ENCODE measurements around the gene TBPL2. TPM values are rescaled to one million over a fixed set of nuclear protein-coding genes. Genes with fewer than 3 reads are reported as not detected.
"Not testable (repeated sequence)": the region's sequence is repeated elsewhere in the genome, so short reads cannot be mapped to it uniquely, and the experiment has no call there.

TBPL2 gene
- total RNA-seq (2014; rRNA removed; shearing (Covaris generic); ENCODE audit: low replicate concordance) = not detected in 2 replicates

DNA sequence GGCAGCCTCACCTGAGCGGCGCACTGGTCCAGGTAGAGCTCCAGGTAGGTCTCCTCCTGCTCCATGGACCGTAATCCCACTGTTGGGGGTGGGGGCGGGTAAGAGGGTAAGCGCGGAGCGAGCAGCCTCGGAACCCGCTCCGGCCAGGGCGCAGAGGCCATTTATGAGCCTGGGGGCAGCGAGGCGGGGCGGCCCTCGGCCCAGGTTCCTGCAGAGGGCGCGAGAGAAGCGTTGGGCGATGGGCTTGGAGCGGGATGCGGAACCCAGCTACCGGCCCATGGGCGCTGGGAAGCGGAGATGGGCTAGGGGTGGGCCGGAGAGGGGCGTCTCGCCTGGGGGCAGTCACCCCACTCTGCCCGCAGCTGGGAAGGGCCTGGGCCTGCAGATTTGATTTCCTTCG, at the start of gene TBPL2:
Gene TBPL2, minus strand, starts transcription at position 232 of the 400 bp plus-strand sequence. Its CDS starts 167 bp downstream, at position 65.
- H3K27me3 ChIP-seq = no peaks in the 10 kb centered on the region
- DNase-seq = no peak
- no peaks in the 10 kb centered on the region for H3K9me3 ChIP-seq
- no peaks in the 10 kb centered on the region for H3K36me3 ChIP-seq
- H3K4me3 ChIP-seq = no peak within 1 kb of the TSS

DNA sequence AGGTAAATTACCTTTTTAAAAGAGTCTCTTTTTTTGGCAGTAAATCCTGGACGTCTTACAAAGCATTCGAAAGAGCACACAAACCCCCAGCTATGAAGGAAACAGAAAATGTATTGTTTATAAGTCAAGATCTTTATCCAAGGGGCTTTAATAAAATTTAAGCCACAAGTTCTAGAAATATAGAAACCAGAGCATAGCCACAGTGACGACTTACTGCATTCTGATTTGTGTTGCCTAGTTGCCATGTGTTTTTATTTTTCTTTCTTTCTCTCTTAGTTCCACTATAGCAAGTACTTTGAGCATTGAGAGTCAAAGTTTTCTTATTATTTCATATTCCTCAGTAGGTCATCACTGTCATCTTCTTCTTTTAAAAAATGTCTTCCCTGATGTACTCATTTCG, 47.8 kb upstream of the TBPL2 start:
- no peaks in the 10 kb centered on the region for H3K36me3 ChIP-seq
- no peak overlapping the region for H3K4me3 ChIP-seq
- no peak for DNase-seq
- no peaks in the 10 kb centered on the region for H3K27me3 ChIP-seq
- no peaks in the 10 kb centered on the region for H3K9me3 ChIP-seq

DNA sequence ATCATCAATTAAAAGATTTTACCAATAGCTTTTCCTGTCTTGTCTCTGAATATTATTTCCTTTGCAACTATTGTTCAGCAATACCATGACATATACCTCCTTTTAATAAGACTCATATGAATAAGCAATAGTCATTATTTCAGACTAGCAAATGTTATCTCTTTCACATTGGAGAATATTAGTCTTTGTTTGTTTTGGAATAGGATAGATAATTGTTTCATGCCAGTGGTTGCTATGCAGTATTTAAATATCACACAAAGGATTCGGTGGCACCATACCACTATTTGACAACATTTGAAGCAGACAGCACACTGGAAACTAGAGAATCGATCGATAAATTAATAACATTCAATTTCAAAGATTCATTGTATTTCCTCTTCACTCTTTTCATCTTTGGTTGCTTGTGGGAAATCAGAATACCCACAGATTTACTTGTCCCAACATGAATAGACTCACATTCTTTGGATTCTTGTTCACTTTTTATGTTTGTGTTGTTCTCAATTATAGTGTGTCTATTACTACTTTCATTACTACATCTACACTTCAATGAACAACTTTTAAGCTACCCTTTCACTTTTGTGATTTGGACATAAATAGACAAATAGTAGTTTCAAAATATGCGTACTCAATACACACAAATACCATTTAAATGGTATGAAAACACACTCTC, 42.7 kb upstream of the TBPL2 start:
- Histone ChIP-seq H3K9me3 (no peaks in the 10 kb centered on the region), H3K36me3 (no peaks in the 10 kb centered on the region), H3K27me3 (no peaks in the 10 kb centered on the region), H3K4me3 (no peak overlapping the region)
- DNase-seq = no peak

DNA sequence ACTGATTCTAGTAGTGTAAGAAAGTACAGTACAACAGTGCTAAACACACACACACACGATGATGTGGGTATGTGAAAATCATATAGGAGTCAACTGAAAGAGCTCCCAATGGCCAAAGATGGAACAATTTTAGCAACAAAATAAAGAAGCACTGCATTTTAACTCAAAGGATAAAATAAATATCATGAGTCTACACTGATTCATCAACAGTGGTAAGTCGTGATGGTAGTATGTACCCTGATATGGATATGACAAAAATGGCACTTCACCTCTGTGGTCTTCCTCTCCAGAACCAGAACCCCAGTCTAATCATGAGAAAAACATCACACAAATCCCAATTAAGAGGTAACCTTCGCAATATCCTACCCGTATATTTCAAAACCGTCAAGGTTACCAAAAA, 41.4 kb upstream of the TBPL2 start:
- no peak overlapping the region for H3K4me3 ChIP-seq
- no peak for DNase-seq
- H3K27me3 ChIP-seq = no peaks in the 10 kb centered on the region
- no peaks in the 10 kb centered on the region for H3K36me3 ChIP-seq
- H3K9me3 ChIP-seq = no peaks in the 10 kb centered on the region

DNA sequence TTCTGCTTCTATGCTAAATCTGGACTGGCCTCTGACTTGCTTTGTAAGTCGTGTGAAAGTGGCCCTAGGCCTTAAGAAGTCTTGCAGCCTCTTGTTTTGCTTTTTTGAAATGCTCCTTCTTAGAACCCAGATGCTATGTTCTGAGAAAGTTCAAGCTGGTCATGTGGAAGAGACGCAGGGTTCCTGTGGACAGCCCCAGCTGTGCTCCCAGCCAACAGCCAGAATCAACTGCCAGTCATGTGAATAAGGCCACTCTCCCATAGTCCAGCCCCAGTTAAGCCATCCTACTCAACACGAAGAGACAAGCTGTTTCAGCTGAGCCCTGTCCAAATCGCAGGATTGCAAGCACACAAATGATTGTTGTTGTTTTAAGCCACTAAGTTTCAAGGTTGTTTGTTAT, 37.3 kb upstream of the TBPL2 start:
- Histone ChIP-seq H3K27me3 (no peaks in the 10 kb centered on the region), H3K4me3 (no peak overlapping the region), H3K36me3 (no peaks in the 10 kb centered on the region), H3K9me3 (no peaks in the 10 kb centered on the region)
- DNase-seq = no peak

DNA sequence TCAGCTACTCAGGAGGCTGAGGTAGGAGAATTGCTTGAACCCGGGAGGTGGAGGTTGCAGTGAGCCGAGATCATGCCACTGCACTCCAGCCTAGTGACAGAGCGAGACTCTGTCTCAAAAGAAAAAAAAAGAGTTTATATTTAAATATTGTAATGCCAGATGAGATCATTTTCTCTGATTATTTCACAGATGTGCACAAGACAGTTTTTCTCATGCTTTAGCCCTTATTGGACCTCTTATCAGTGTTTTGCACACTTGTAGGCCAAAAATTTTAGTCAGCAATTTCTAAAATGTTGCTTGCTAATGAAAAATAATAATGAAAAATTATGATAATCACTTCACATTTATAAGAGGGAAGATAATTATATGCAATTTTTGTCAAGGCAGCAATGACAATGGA, 36.0 kb upstream of the TBPL2 start:
- DNase-seq, H3K9me3 ChIP-seq, H3K4me3 ChIP-seq, H3K36me3 ChIP-seq, H3K27me3 ChIP-seq: not testable (repeated sequence)

DNA sequence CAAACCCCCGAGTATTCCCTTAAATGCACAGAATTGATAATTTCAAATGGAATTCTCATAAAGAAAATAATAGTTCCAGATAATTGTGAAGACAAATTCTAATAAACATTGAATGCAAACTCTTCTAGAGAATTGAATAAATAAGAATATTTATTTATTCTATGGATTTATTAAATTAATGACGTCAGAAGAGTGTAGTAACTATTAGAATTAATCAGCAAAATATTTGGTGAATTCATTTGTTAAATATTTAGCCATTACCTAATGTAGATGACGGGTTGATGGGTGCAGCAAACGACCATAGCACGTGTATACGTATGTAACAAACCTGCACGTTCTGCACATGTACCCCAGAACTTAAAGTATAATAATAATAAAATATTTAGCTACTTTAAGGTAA, 33.4 kb upstream of the TBPL2 start:
- Histone ChIP-seq H3K36me3 (no peaks in the 10 kb centered on the region), H3K4me3 (no peak overlapping the region), H3K9me3 (no peaks in the 10 kb centered on the region), H3K27me3 (no peaks in the 10 kb centered on the region)
- DNase-seq = no peak

DNA sequence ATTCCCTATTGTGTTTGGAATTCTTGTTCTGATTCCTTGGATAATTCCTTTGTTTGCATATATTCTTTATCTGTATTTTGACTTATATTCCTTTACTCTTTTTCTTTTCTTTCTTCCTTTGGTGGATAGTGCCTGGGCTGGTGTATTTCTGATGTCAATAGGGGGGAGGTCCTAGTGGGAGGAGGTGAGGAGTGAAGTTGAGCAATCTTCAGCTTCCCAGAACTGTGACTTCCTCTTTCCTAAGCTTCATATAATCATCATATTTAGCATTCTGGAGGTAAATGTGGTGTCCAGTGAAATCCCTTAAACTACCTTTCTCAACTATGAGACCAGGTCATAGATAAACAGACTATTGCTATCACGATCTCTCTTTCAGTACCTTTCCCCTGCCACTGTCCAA, 29.6 kb upstream of the TBPL2 start:
- Histone ChIP-seq H3K4me3 (no peak overlapping the region), H3K36me3 (no peaks in the 10 kb centered on the region), H3K9me3 (no peaks in the 10 kb centered on the region), H3K27me3 (no peaks in the 10 kb centered on the region)
- DNase-seq = no peak

DNA sequence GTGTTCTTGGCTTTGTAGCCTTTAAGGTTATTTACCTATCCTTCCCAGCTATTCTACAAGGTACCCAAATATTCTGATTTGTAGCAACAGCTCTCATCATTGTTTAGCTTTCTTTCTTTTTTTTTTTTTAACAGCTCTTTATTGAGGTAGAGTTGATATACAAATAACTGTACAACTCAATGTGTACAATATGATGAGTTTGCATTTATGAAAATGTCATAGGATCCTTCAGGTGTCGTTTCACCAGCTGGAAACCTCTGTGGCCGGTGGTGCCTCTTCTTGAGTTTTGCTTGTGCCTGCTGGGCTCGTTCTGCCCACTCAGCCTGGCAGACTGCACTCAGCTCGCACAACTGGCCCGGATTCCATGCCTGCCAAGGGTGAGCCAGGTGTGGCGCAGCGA, 26.9 kb upstream of the TBPL2 start:
- Histone ChIP-seq H3K9me3 (no peaks in the 10 kb centered on the region), H3K4me3 (no peak overlapping the region), H3K36me3 (no peaks in the 10 kb centered on the region), H3K27me3 (no peaks in the 10 kb centered on the region)
- DNase-seq = no peak

DNA sequence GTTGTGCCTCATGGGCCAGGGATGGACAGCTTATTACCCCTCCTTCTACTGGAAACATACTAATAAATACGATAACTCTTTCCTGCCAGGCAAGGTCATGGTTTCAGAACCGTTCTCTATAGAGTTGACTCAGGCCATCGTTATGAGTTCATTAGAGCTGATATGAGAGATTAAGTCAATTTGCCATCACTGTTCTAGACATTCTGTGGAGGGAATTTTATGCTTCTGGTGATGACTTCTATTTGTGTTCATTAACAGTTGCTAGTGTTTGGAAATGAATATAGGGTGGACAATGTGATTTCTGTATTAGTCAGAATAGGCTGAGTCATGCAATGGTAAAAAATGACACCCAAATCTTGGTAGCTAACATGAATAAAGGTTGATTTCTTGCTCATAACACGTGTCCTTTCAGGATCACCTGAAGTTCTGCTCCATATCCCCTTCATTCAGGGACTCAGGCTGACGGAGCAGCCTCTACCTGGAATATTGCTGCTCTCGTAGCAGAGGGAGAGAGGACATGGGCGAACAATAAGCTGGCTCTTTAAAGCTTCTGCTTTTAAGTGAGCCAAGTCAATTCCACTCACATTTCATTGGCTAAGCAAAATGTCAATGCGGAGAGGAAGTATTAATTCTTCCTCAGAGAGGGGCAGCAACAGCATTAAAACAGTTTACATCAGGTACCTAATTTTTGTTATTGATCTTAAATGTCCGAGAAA, 18.5 kb upstream of the TBPL2 start:
- no peaks in the 10 kb centered on the region for H3K36me3 ChIP-seq
- H3K4me3 ChIP-seq = no peak overlapping the region
- H3K27me3 ChIP-seq = no peaks in the 10 kb centered on the region
- DNase-seq = no peak
- H3K9me3 ChIP-seq = no peaks in the 10 kb centered on the region

DNA sequence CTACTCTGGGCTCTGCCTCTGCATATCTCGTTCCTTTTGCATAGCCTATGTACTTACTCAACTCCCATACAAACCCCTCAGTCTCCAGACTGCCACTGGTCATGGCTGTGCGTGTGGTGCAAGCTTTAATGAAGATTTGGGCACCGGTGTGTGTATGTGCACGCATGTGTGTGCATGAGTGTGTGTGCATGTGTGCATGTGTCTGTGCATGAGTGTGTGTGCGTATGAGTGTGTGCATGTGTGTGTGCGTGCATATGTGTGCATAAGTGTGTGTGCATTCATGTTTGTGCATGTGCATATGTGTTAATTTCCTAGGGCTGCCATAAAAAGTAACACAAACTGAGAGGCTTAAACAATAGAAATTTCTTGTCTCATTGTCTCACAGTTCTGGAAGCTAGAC, 17.1 kb upstream of the TBPL2 start:
- H3K27me3 ChIP-seq = no peaks in the 10 kb centered on the region
- H3K9me3 ChIP-seq = no peaks in the 10 kb centered on the region
- no peak overlapping the region for H3K4me3 ChIP-seq
- no peaks in the 10 kb centered on the region for H3K36me3 ChIP-seq
- no peak for DNase-seq

DNA sequence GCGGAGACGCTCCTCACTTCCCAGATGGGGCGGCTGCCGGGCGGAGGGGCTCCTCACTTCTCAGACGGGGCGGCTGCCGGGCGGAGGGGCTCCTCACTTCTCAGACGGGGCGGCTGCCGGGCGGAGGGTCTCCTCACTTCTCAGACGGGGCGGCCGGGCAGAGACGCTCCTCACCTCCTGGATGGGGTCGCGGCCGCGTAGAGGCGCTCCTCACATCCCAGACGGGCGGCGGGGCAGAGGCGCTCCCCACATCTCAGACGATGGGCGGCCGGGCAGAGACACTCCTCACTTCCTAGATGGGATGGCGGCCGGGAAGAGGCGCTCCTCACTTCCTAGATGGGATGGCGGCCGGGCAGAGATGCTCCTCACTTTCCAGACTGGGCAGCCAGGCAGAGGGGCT, 16.0 kb upstream of the TBPL2 start:
- not testable (repeated sequence) for H3K4me3 ChIP-seq, DNase-seq, H3K9me3 ChIP-seq, H3K36me3 ChIP-seq, H3K27me3 ChIP-seq

DNA sequence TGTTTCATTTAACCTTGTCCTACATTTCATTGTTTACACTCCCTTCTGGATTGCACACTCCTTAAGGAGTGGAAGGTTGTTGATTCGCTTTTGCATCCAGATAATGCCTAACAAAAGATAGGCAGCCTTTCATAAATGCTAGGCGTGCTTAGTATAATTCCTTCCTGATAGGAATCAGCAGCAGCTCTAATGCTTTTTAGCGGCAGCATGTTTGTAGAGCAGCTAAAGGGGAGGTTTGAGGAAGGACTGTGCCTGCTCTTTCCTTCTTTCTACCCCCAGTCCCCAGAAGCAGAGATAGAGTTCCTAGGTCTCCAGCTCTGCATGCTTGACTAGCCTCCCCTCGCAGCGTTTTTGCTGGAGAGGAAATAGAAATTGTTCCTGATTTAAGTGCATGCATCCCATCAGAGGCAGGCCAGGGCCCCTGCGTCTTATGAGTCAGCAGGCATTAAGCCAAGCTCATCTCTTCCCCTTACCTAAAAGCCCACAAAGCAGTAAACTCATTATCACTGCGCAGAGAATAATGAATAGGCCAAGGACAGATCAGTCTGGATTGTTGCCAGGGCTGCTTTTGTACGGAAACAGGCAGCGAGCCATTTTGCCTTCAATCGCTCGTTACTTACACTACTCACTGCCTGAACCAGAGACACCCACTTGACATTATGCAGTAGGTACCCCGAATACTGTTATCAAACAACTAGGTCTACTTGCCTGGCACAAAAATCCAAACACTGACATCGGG, 14.0 kb upstream of the TBPL2 start:
- Histone ChIP-seq H3K27me3 (no peaks in the 10 kb centered on the region), H3K4me3 (no peak overlapping the region), H3K36me3 (no peaks in the 10 kb centered on the region), H3K9me3 (no peaks in the 10 kb centered on the region)
- DNase-seq = peak; percentile 25

DNA sequence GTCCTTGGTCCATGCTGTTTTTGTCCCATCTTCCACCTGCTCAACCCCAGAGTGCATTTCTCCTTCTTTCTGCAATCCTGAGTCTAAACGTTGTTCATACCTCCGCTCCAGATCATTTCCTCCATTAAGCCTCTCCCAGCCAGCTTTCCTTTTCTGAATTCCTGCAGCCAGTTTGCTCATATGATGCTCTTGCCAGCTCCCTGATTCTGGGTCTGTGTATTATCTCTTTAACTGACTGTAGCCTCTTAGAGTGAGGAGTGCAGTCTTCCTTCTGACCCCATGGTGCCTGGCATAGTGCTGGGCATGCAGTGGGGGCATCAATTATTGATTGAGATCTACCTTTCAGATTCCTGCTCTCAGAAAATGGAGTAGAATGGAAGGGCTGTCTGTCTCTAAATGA, 11.5 kb upstream of the TBPL2 start:
- no peaks in the 10 kb centered on the region for H3K36me3 ChIP-seq
- H3K4me3 ChIP-seq = no peak overlapping the region
- no peaks in the 10 kb centered on the region for H3K27me3 ChIP-seq
- H3K9me3 ChIP-seq = no peaks in the 10 kb centered on the region
- no peak for DNase-seq

DNA sequence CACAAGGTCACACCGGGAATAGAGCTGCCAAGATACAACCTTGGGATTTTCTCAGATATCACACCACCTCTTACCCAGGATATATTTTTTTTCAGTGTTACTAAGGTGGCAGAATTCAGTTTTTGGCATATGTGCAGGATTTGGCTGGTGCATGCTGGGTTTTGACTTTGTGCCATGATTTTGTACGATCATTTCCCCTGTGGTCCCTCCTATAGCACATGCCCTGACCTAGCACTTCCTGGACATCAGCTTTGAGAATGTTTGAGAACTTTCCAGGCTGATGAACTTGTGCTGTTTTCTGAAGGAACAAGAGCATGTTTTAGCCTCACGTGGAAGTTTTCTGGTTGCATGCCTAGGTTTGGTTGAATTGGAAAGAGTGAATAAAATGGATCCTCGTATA, 11.0 kb upstream of the TBPL2 start:
- Histone ChIP-seq H3K4me3 (no peak overlapping the region), H3K36me3 (no peaks in the 10 kb centered on the region), H3K27me3 (no peaks in the 10 kb centered on the region), H3K9me3 (no peaks in the 10 kb centered on the region)
- DNase-seq = peak; percentile 23

DNA sequence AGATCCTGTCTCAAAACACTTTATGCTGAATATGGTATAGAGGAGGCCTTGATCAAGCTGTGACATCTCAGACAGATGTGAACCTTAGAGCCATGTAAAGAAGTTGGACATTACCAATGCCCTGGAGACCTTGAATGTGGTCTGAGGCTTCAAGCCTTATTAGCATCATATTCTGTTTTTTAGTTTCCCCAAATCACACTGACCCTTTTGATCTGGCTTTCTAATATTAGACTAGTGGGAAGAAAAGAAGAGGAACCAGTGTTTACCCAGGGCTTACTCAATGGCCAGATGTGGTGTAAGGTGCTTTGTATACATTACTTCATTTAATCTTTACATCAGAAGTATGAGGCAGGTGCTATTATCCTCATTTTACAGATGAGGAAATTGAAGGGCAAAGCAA, 10.6 kb upstream of the TBPL2 start:
- Histone ChIP-seq H3K27me3 (no peaks in the 10 kb centered on the region), H3K4me3 (no peak overlapping the region), H3K9me3 (no peaks in the 10 kb centered on the region), H3K36me3 (no peaks in the 10 kb centered on the region)
- no peak for DNase-seq

DNA sequence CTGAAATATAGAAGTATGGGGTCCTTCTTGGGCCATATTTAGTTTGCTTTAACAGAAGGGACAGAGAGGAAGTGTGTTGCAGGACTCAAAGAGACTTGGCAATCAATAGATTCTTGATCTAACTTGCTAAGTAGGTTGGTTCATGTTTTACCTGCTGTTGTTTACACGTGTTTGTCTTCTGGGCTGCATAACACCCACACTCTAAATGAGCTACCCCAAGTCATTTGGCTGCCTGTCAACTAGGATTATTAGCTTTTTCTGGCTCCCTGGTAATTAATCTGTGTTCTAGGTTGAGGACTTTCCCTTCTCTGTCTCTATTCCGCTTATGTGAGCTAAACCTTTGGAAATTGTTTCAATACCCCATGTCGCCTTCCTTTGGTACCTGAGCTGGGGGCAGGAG, 10.1 kb upstream of the TBPL2 start:
- DNase-seq = no peak
- no peaks in the 10 kb centered on the region for H3K9me3 ChIP-seq
- H3K27me3 ChIP-seq = no peaks in the 10 kb centered on the region
- no peaks in the 10 kb centered on the region for H3K36me3 ChIP-seq
- H3K4me3 ChIP-seq = no peak overlapping the region

DNA sequence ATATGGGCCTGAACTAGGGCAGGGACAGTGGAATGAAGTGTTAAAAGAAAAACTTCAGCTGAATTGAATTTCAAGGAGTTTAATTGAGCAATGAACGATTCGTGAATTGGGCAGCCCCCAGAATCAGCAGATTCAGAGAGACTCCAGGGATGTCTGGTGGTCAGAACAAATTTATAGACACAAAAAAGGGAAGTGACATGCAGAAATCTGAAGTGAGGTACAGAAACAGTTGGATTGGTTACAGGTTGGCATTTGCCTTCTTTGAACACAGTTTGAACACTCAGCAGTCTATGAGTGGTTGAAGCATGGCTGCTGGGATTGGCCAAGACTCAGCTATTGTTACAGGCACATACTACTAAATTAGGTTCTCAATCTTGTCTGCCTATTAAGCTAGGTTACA, 9.7 kb upstream of the TBPL2 start:
- no peak for DNase-seq
- no peaks in the 10 kb centered on the region for H3K9me3 ChIP-seq
- no peak overlapping the region for H3K4me3 ChIP-seq
- no peaks in the 10 kb centered on the region for H3K27me3 ChIP-seq
- no peaks in the 10 kb centered on the region for H3K36me3 ChIP-seq

Data from MG63 (cell line).